NCI-H524 (cell line): Measurements from ENCODE around the gene BABAM2.
A peak's percentile ranks its signal among the peaks of the same experiment; 100 is the strongest.
"Not testable (repeated sequence)": the region's sequence is repeated elsewhere in the genome, so short reads cannot be mapped to it uniquely, and the experiment has no call there.

ENCODE experiments used
- DNase-seq, 2 experiments: peaks; one replicate each; lab custom pipeline; 2025; lab: John Stamatoyannopoulos, UW

BABAM2 gene

GRCh38 chr2:28068527-28068926, 178.0 kb downstream of the BABAM2 start:
- no peak for DNase-seq

DNA sequence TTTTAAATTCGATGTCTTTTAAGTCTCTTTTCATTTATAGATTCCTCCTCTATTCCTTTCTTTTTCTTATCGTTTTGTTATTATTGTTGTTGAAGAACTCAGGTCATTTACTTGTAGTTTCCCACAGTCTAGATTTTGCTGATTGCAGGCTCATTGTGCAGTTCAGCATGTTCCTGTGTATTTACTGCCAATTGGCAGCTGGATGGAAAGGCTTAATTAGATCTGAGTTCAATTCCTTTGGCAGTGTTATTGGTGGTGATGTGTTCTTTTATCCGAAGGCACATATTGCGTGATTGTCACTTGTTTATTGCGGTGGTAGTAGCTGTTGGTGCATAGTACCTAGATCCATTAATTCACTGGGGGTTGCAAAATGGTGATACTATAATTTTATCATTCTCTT, 180.7 kb downstream of the BABAM2 start:
- DNase-seq = no peak

DNA sequence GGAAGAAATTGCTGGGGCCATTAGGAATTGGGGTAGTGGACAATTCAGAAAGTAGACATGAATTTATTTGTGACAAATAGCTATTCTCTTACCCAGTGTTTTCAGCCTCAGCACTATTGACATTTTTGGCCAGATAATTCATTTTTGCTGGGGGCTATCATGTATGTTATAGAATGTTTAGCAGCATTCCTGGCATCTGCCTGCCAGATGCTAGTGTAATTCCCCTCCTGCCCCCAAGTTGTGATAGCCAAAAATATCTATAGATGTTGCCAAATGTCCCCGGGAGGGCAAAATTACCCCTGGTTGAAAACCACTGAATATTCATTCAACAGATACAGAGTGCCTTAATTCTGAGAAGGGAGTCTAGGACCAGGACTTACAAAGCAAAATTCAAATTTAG, 183.6 kb downstream of the BABAM2 start:
- DNase-seq = no peak

GRCh38 chr2:28080911-28081310, 190.4 kb downstream of the BABAM2 start:
- DNase-seq = no peak

GRCh38 chr2:28082131-28082530, 191.6 kb downstream of the BABAM2 start:
- no peak for DNase-seq

GRCh38 chr2:28083476-28083875, 192.9 kb downstream of the BABAM2 start:
- no peak for DNase-seq

GRCh38 chr2:28084564-28084963, 194.0 kb downstream of the BABAM2 start:
- no peak for DNase-seq

DNA sequence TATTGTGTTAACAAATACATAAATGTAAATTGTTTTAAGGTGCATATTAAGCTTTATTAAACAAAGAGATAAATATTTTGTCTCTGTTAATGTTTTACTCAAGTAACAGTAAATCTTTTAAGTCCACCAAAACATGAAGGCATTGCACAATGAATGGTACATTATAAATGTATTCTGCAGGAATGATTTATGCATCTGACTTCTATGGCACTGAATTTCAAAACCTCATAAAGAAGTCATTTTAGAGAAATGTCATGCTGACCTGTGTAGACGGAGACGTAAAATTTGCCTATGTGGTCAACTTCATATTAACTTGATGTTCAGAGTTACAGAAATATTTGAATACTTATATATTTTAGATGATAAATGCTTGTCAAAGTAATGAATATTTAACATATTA, 194.7 kb downstream of the BABAM2 start:
- DNase-seq = no peak

GRCh38 chr2:28086611-28087010, 196.1 kb downstream of the BABAM2 start:
- no peak for DNase-seq

- DNase-seq = no peak
Observed at GRCh38 chr2:28088970-28089369, 198.4 kb downstream of the BABAM2 start.

GRCh38 chr2:28089486-28089885, 199.0 kb downstream of the BABAM2 start:
- DNase-seq = no peak

DNA sequence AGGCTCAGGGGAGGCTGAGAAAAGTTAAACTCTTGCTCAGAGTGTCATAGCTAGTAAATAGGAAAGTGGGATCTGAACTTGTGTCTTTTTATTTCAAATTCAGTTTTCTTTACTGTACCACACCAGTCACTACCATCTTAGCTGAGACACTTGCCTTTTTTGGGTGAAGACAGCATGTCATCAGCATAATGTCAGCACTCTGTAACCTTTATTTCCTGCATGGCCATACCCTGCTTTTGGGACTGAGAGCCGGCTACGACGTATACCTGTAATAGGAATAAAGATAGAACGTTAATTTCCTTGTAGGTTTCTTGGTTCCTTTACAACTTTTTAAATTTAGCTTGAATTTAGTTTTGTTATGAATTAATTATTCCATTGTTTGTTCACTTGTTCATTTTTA, 202.8 kb downstream of the BABAM2 start:
- no peak for DNase-seq

GRCh38 chr2:28093768-28094167, 203.2 kb downstream of the BABAM2 start:
- DNase-seq = no peak

- no peak for DNase-seq
Observed at GRCh38 chr2:28094739-28095138, 204.2 kb downstream of the BABAM2 start.

GRCh38 chr2:28095622-28096021, 205.1 kb downstream of the BABAM2 start:
- peak; percentile 66 to 86 for DNase-seq

- no peak for DNase-seq
Observed at GRCh38 chr2:28096421-28096820, 205.9 kb downstream of the BABAM2 start.

DNA sequence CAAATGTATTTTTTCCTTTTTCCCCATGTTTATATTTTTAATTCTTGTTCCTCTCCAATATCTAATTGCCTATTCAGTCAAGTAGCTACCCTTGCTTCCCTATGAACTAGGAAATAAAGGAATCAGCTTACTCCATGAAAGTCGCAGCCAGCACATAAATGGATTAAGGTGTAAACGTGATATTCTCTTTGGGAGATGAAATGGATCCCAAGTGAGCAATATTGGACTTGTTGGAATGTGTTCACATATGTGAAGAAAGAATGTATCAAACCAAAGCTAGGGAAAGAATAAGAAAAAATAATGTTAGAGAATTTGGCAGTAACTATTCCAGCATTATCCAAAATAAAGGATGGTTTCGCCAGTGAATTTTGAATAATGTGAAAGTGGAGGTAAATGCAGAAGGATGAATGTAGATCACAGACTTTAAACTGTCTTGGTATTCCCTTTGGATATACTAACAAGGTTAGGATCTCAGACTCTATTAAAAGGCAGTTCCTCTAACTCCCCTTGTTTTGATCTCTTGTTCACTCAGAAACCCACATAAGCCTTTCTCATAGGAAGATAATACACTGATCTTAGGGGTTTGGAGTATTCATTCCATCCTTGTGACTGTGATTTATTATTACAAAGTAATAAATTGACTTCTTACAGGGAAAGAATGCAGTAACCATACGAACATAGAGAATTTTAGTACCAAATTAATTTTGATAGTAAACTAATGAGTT, 208.1 kb downstream of the BABAM2 start:
- peak in 1 of 2 experiments; percentile 25 for DNase-seq

- DNase-seq = no peak
Observed at GRCh38 chr2:28101123-28101522, 210.6 kb downstream of the BABAM2 start.

- DNase-seq = no peak
Observed at GRCh38 chr2:28101892-28102291, 211.4 kb downstream of the BABAM2 start.

GRCh38 chr2:28102455-28102874, 211.9 kb downstream of the BABAM2 start:
- no peak for DNase-seq

DNA sequence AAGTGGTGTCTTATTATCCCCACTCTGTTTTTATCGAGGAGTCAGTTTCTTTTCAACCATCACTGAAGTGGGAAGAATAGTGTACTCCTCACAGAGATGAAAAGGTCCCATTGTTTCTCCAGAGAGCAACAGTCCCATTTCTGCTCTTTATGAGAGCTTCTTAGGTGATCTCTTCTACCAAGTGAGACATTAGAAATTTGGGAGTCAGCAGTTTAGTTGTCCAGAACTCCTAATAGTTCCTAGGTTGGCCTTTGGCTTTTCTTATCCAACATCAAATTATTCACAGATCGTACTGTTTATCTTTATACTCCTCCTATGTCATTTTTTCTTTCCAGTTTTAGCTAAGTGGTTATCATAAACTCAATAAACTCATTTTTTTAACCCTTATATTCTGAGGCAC, 213.1 kb downstream of the BABAM2 start:
- DNase-seq = no peak

- no peak for DNase-seq
Observed at GRCh38 chr2:28108143-28108542, 217.6 kb downstream of the BABAM2 start.

GRCh38 chr2:28113771-28114170, 223.2 kb downstream of the BABAM2 start:
- DNase-seq = not testable (repeated sequence)

DNA sequence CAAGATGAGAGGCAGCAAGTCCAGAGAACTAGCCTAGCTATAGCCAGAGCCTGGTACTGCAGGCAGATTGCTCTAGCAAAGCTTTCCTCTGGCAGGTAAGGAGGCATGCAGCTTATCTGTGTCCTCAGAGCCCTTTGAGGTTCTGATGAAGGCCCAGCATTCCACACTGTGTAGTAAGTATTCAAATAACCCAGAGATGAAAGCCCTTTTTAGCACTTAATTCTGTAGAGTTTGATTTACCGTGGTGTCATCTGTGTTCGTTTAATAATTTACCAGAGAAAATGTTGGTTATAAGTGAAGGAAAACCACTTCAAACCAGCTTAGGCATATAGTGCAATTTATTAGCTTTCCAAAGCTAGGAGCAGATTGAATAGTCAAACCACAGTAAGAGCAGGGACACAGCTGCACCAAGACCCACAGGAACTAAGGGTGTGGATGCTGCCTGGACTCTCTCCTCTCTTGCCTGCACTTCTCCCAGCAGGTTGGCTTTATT, 226.6 kb downstream of the BABAM2 start:
- DNase-seq = no peak
